ENCODE results near the gene GALNT1.
"Not testable (repeated sequence)": the region's sequence is repeated elsewhere in the genome, so short reads cannot be mapped to it uniquely, and the experiment has no call there.

GALNT1 gene

GRCh38 chr18:35581546-35581897 is at the start of gene GALNT1:
GALNT1 (plus strand) TSS chr18:35581740; CDS start chr18:35654663, 72,923 bp downstream.
- H3K27ac ChIP-seq, result peak within 1 kb of the TSS; percentile 86
- TF ChIP-seq CTCF (conservative IDR thresholded peaks at IDR 0.05), result no peak

GRCh38 chr18:35533916-35534405 is 47.6 kb upstream of the GALNT1 start:
- TF ChIP-seq CTCF (conservative IDR thresholded peaks at IDR 0.05), result no peak
- no peak overlapping the region for H3K27ac ChIP-seq

- H3K27ac ChIP-seq, result no peak overlapping the region
- no peak for TF ChIP-seq CTCF (conservative IDR thresholded peaks at IDR 0.05)
Measured at GRCh38 chr18:35535297-35535696, 46.2 kb upstream of the GALNT1 start.

- TF ChIP-seq CTCF (conservative IDR thresholded peaks at IDR 0.05), result no peak
- no peak overlapping the region for H3K27ac ChIP-seq
Measured at GRCh38 chr18:35542356-35542755, 39.2 kb upstream of the GALNT1 start.

- no peak overlapping the region for H3K27ac ChIP-seq
- no peak for TF ChIP-seq CTCF (conservative IDR thresholded peaks at IDR 0.05)
Measured at GRCh38 chr18:35547008-35547605, 34.4 kb upstream of the GALNT1 start.

- H3K27ac ChIP-seq, result no peak overlapping the region
- TF ChIP-seq CTCF (conservative IDR thresholded peaks at IDR 0.05), result no peak
Measured at GRCh38 chr18:35549564-35549963, 32.0 kb upstream of the GALNT1 start.

GRCh38 chr18:35553300-35553699 is 28.2 kb upstream of the GALNT1 start:
- H3K27ac ChIP-seq, result no peak overlapping the region
- TF ChIP-seq CTCF (conservative IDR thresholded peaks at IDR 0.05), result no peak

GRCh38 chr18:35555538-35555937 is 26.0 kb upstream of the GALNT1 start:
- H3K27ac ChIP-seq, result not testable (repeated sequence)
